Cardiac septum (tissue), 1 donor: Measurements from ENCODE around the gene MEF2D. TPM values are rescaled to one million over a fixed set of nuclear protein-coding genes. Genes with fewer than 3 reads are reported as not detected.

Source experiments
- DNase-seq: peaks from one replicate; pipeline ENCODE4 v3.0.0-alpha.2; 2020; ENCODE audit warnings: low spot score
- intact Hi-C: fragments of 100-400 bp; cut with DNase I; formaldehyde crosslinking; loops from one replicate; pipeline ENCODE4 v1.14.0; 2022
- total RNA-seq: library from RNA; stranded (reverse); fragmentation: NEBNext Ultra II Directional; extraction: Animal tissue kit (Norgen Biotek cat#: 25700); gene quantifications from one replicate; pipeline ENCODE4 v1.2.1, GENCODE V29; 2021
- donor health status: DM: no; HTN: no; CAD: no.

MEF2D gene
- total RNA-seq, 1 donor from 2014 or later: 93.1 TPM

DNA sequence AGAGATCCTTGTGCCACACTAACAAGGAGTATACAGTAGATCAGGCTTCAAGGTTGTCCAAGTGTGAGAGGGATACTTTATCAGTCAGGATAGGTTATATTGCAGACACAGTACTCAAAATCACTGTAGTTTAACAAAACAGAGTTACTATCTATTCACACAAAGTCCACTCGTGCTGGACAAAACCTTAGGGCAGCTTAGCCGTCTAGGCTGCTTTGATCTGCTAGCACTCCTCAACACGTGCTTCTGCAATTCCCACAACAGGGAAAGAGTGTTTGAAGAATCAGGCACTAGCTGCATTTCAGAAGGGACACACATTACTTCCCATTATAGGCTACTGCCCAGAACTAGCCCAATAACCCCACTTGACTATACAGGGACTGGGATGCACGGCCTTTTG is 39.5 kb downstream of the MEF2D start:
- intact Hi-C loops: no loop called here
- no peak for DNase-seq

DNA sequence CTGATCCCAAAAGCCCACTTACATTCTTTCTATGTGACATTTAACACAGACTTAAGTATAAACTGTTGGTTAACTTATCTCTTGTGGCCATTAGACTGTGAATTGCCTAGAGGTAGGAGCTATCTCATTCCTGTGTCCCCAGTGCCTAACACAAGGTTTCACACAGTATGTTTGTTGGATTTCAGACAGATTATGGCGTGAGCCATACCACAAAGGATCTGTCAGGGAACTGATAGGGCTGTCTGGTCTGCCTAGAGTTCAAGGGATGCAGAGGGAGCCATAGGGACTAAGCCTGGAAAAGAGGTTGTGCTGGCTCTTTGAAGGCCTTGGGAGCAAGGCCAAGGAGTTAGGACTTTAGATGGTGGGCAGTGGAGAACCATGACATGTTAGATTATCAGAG is 40.0 kb downstream of the MEF2D start:
- intact Hi-C loops: no loop called here
- DNase-seq: no peak

DNA sequence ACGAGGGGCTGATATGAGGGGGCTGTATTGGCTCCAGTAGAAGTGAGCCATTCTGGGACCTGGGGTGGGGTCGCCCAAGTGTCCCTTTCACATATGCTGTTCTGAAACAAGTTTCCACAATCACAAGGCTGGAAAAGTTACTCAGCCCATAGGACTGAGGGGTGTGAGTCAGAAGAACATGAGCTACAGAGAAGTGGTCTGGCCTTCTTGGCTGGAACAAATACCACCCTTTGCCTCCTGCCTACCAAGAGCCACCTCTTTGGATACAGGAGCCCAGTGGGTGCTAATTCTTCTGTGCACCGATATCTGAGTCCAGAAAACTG is 42.4 kb downstream of the MEF2D start:
- DNase-seq: no peak
- intact Hi-C loops: loop anchor here (5.0 kb wide), 1 partner anchor 219 kb away; the partner anchor contains the start of gene NES

DNA sequence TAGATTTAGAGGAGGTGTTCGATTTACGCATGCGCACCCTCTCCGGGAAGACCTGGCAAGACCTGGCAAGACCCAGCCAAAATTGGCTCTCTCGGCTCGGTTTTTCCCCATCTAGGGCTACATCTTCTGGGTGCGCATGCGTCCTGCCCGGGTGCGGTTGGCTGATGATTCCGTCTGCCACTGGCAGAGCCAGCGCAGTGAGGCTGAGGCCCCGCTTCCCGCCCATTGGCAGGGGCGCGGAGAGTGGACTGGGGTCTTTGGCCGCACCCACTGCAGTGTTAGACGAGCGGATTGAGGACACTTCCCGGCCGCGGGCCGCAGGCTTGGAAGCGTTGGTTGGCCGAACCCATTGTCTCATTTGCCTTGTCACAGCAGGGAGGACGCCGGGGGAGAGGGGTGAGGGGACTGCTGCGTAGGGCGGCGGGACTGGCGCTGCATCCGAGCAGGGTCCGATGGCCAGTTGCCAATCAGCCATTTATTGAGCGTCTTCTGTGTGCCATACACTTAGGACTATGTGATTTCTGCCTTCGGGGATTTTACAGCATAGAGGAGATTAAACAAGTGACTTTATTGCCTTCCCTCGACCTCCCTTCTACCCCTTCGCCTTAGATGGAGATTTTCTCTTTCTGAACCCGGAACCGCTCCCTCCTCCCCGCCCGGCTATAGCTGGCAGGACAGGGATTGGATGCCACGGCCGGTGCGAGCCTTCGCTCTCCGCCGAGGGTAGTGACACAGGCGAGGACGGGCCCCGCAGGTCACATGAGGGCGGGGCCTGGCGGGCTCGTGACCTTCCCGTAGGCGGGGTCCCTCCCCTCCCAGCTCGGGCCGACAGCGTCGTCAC is 43.7 kb downstream of the MEF2D start:
- intact Hi-C loops: loop anchor here (1.0 to 5.0 kb wide), 8 partner anchors 14 to 220 kb away; partner anchors contain the start of genes GPATCH4 and NES
- peak; percentile 98 for DNase-seq

DNA sequence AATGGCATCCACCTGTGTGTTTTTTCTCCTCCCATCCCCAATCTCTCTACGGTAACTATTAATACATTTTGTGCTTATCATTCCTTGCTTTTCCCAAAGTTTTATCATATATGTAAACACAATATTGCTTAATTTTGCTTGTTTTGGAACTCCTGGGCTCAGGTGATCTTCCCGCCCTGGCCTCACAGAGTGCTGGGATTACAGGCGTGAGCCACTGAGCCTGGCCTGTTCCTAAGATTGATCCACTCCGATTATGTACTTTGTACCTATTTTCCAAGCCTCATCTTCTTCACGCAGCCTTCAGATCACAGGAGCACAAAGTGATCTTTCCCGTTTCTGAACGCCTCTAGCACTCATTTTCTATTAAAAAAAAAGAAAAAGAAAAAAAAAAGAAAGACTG is 45.2 kb downstream of the MEF2D start:
- intact Hi-C loops: loop anchor here (5.0 kb wide), 1 partner anchor 222 kb away; the partner anchor contains the start of gene NES
- peak; percentile 9 for DNase-seq

DNA sequence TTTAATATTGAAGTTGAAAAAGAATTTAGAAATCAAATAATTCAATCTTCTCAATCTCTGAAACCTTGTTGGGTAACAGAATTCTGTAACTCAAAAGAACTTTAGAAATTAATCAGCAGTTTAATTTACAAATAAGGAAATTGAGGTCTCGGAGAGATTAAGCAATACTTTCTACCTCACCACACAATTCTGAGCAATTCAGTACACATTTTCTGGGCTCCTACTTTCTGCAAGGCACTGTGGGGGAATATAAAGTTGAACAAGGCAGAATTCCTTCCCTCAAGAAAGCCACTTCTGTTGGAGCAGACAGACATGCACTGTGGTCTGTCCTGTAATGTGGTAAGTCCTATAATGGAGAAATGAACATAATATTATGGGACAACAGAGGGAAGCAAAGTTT is 47.7 kb downstream of the MEF2D start:
- DNase-seq: no peak
- intact Hi-C loops: no loop called here

DNA sequence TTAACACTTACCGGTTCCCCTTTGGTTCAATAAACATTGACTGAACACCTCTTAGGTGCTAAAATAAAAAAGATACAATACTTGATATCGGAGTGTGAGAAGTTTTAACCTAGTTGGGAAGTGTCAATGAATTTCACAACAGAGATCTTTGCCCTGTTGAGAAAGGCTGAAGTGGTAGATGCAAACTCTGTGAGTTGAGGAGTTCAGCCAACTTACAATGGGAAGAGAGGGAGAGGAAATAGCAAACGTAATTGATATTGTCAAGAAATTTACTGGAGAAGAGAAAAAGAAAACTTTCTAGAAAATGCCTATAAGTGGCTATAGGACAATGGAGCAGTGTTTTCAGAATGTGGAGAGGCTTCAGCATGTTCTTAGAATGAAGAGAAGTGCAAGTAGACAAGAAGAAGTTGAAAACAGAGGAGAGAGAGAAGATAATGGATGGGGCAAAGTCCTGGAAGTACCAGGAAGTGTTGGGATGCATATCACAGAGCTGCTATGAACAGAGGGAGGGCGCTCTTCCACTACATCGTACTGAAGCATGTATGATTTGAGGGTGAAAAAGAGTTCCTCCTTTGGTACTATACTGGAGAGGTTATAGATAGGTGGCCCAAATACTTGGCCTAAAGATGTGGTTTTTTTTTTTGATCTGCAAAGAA is 48.9 kb downstream of the MEF2D start:
- no peak for DNase-seq
- intact Hi-C loops: no loop called here

DNA sequence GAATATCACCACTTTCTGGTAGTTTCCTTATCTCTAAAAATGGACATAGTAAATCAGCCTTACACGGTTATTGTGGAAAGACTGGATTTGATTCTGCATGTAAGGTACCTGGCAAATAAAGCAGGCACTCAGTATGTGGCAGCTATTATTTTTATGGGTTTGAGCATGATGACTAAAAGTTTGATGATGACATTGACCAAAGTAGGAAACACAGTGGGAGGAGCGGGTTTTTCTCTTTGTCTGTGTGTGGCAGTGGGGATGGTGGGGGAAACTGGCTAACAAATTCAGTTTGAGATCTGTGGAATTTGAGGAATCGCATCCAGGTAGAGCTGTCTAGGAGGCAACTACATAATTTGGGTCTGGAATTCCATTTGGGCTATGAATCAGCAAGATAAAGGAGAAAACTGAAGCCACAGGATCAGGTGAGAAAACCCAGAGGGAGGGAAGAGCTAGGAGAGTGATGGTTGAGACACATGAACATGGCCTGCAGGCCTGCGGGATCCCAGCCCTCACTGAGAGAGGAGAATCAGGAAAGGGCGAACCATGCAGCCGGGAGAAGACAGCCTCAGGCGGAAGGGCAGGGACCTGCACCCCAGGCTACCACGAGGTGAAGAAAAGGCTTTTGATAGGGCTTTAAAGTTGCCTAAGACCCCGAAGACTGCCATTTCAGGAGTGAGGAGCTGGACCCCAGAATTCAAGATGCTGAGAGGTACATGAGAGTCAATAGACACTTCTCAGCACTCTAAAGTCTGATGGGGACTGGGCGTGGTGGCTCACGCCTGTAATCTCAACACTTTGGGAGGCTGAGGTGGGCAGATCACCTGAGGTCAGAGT is 52.2 kb downstream of the MEF2D start:
- DNase-seq: no peak
- intact Hi-C loops: no loop called here

DNA sequence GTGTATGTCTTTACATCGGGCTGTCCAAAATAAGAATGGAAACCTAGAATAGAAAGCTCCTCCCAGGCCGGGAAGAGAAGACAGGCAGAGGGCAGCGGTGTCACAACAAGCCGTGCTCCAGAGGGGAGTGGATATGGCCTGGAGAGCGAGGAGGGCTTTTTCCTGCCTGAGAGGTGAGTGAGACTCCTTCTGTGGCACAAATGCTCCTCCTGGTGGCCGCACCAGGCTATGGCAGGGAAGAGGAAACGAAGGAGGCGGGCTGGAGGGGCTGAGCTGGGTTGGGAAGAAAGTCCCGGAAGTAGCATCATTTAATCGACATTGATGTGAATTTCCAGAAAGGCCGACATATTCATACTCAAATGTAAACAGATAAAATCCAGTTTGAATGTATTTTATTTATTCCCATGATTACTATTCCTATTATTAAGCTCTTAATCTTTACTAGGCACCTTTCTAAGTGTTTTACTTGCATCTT is 54.7 kb downstream of the MEF2D start:
- DNase-seq: peak; percentile 87
- intact Hi-C loops: loop anchor here (1.0 kb wide), 1 partner anchor 61 kb away; no protein-coding TSS in a partner anchor

DNA sequence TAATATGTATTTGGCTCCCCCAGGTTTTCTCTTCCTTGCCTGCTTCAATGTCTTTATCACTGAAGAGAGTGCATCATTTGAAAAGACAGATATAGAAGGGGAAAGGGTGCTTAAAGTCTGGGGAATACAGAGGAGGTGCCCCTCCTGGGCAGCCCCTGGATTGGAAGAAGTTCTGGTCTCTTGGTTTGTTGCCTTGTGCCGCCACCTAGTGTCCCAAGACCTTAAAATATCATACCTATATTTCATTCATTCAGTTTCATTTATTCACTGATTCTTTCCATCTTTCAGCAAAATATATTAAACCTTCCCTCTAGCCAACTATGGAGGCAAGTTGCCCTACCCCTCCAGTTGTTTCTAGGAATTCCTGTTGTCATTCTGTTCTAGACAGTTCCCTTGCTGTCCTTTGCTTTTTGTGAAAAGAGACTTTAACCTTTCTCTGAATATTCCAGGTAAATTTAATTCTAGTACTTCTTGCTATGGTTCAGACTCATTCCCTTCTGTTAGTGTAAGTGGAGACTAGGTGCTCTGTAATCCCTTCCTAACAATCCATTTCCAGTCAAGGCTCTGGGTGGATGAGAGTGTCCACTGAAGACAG is 56.1 kb downstream of the MEF2D start:
- intact Hi-C loops: loop anchor here (1.0 kb wide), 1 partner anchor 59 kb away; no protein-coding TSS in a partner anchor
- DNase-seq: no peak

DNA sequence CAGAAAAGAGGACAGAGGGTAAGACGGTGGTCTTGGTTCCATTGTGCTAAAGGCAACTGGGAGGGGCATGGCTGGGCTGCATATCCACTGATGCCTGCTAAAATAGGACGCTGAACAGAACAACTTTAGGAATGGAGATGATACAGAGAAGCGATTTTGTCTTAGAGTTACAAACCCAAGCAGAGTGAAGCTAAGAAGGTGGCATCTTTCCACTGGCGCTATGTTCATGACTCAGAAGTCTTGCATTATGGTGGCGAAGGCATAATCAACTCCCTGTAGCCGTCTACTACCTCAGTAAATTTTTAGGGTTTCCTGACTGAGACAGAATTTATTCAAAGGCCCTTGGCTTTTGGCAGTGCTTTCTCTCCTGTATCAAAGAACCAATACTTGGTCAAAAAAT is 57.3 kb downstream of the MEF2D start:
- intact Hi-C loops: no loop called here
- DNase-seq: no peak

DNA sequence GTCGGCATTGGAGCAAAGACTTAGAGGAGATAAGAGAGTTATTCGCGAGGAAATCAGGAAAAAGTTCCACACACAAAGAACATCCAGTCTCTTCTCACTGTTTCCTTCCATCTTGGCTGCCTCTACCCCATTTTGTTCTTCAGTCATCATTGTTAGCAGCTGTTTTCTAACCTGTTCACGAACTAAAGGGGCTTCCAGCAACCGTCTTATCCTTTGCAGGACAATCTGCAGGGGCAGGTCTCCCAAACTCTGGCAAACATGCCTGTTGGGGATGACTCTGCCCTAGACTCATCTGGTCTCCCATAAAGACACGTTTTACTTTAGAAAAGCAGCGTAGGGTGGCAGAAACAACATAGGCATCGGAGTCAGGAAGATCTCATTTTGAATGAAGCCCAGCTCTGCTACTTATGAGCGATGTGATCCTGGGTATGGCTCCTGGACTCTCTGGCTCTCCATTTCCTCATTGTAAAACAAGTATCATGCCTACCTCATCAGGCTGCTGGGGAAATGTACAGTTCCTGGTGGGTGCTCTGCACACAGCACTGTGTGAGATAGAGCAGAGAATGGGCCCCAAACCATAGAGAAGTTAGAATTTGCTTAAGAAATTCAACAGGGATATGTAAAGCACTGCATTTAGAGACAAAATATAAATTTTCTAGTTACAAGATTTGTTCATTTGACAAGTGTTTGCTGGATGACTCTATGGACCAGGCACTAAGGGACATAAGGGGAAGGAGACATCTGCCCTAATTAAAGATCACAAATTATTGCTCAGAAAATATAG is 59.7 kb downstream of the MEF2D start:
- no peak for DNase-seq
- intact Hi-C loops: no loop called here

DNA sequence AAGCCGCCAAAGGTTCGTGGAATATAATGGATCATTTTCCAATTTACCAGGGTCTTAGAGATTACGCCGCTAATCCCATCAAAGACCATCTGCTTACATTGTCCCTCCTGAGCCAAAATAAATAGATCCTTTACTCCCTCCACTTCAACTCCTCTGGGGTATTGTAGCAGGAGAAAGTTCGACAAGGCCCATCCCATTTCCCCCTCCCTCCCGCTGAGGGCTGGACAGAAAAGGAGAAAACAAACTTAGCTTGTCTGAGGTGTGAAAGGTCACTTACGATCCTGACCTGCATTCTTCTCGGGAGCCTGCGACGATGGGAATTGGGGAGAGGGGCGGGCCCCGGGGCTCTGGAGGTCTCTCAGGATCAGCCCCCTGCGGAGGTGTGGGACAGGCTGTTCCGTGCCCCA is 60.8 kb downstream of the MEF2D start:
- intact Hi-C loops: no loop called here
- DNase-seq: no peak

DNA sequence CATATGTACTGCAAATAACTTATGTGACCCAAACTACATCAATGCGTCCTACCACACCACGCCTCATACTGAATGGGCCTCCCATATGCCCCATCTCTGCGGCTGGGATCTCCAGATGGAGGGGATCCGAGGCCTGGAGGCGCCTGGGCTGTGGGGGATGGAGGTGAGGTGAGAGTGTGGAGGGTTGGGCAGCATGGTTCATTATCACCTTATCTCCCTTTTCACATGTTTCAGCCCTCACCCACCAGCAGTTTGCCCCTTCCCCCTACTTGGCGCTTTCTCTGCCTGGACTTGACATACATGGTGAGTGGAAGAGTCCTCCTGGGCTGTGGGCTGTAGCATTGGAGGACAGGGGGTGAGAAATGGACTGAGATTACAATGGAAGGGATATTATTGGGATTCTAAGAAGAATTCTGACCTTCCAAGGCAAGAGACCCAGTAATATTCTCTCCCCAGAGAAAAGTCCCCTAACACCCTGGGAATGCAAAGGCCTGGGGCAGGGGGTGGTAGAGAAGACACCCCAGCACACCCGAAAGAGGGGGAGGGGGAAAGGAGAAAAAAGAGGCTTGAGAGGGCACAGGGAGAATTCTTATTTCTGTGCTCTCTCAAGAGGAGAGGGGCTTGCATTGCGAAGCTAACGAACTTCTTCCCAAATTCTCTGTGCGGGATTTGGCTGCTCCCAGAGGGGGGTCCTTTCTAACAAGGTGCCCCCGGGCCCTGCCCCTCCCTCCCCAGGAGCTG is 61.4 kb downstream of the MEF2D start:
- intact Hi-C loops: no loop called here
- DNase-seq: no peak

DNA sequence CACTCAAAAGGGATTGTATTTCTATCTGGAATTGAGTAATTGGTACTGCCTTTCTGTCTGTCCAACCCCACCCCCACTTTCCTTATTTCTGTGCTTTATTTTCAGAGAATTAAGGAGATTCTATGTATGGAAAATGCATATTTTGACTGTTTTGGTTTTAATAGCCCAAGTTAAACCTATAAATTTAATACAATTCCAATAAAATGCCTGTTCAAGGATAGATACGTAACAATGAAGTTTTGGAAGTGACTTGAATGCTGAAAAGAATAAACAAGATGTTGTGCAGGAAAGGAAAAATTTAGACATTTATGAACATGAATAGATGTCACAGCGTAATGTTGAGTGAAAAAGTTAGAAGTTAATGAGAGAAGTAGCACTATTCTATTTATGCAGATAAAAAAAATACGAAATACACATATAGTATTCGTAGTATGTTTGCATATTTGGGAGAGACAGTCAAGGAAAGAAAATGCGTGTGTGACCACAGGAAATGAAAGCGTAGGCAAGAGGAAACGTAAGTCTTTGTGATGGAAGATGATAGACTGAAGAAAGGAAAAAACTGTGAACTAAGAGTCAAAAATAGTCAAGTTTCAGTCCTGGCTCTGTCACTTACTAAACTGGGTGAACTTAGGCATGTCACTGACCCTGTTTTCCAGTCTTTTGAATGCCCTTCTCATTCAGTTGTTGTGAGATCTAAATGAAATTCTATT is 62.1 kb downstream of the MEF2D start:
- DNase-seq: no peak
- intact Hi-C loops: no loop called here

DNA sequence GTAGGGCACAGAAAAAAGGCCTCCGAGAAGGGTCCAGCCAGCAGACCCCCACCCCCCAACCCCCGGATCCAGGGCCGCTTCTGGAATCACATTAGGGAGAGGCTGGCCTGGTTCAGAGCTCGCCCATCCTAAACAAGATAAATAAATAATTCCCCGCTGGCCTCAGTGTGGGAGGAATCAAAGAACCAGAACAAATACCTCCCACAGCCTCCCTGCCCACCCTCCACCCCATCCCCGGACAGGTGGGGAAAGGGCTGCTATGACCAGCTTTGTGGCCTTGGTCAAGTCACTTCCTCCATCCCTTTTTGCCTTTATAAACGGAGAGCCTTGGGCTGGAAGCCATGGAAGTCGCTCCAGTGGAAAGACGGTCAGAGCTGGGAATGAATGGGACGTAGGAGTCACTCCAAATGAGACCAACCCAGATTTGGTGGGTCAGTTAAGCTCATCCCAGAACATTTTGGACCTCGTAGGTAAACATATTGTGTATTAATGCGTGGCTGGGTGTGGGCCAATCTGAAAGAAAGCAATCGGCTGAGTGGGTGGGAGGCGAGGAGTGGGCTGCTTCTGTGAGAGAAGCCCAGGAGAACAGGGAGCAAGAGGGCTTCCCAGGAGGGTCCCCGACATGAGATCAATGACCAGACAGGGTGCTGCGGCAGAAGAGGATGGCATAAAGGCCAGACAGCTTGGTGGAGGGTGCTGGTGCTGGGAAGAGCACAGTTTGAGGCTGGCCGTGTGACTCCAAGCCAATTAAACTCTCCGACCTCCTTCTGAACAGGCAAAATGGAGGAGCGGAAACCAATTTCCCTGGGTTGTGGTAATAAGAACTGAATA is 63.3 kb downstream of the MEF2D start:
- DNase-seq: no peak
- intact Hi-C loops: no loop called here
